Muscle of leg (tissue), 11 donors: Measurements from ENCODE around the gene TSPEAR. TPM values are rescaled to one million over a fixed set of nuclear protein-coding genes. Genes with fewer than 3 reads are reported as not detected.

Source experiments
- DNase-seq: peaks from one replicate; pipeline ENCODE4 v3.0.0; 2013
- H3K27ac ChIP-seq: one replicate; pipeline ENCODE4 v1.5.1; 2013; ENCODE audit warnings: mild to moderate bottlenecking, low read length, control low read depth
- H3K27me3 ChIP-seq: one replicate; pipeline ENCODE4 v1.6.1; 2013; ENCODE audit warnings: low read length; ENCODE audit not compliant: control insufficient read depth, insufficient read depth
- H3K36me3 ChIP-seq: one replicate; pipeline ENCODE4 v1.6.1; 2013; ENCODE audit warnings: low read length; ENCODE audit not compliant: control insufficient read depth, insufficient read depth
- H3K4me1 ChIP-seq: one replicate; pipeline ENCODE4 v1.6.1; 2013; ENCODE audit warnings: low read length; ENCODE audit not compliant: control insufficient read depth, insufficient read depth
- H3K4me3 ChIP-seq: one replicate; pipeline ENCODE4 v1.5.1; 2013; ENCODE audit warnings: low read length, control low read depth
- H3K9me3 ChIP-seq: replicated peaks from 2 replicates; pipeline ENCODE4 v1.6.1; 2013; ENCODE audit warnings: low read depth, low read length; ENCODE audit not compliant: control insufficient read depth
- WGBS: methylation state at CpG from one replicate; pipeline ENCODE4 v1.1.5; 2013; ENCODE audit warnings: missing lambda C conversion rate; ENCODE audit not compliant: insufficient coverage; 5-methylcytosine and 5-hydroxymethylcytosine counted together
- polyA plus RNA-seq, 8 donors: library from polyadenylated mRNA; unstranded; fragments of 120-200 nt; gene quantifications; one replicate each; pipeline versions ENCODE4 v1.2.1 to v1.2.3, GENCODE V29; 2013; ENCODE audit warnings: inconsistent platforms in 1 of 8, low replicate concordance in 1 of 8; ENCODE audit not compliant: insufficient read length in 8 of 8, insufficient read depth in 1 of 8
- total RNA-seq: library from RNA; stranded (reverse); fragments of 120-200 nt; gene quantifications from one replicate; pipeline ENCODE4 v1.2.4, GENCODE V29; 2013

The TSPEAR gene
- total and polyA plus RNA-seq, 9 donors, result 0.04 to 1.5 (median 0.10) TPM; not detected in 2

- H3K4me3 ChIP-seq, result no peak overlapping the region
- no peaks in the 10 kb centered on the region for H3K36me3 ChIP-seq
- DNase-seq, result no peak
- H3K9me3 ChIP-seq, result peaks cover 1% of the 10 kb centered on the region
- WGBS, result 92% methylated on average over 6 of the region's 17 CpGs
- peaks cover 10% of the 10 kb centered on the region for H3K4me1 ChIP-seq
- peaks cover 2% of the 10 kb centered on the region for H3K27me3 ChIP-seq
- H3K27ac ChIP-seq, result no peak overlapping the region
Measured at GRCh38 chr21:44529011-44529421, 182.4 kb downstream of the TSPEAR start.

- Histone ChIP-seq H3K9me3 (peaks cover 4% of the 10 kb centered on the region), H3K27ac (no peak overlapping the region), H3K4me3 (no peak overlapping the region), H3K4me1 (peaks cover 10% of the 10 kb centered on the region), H3K36me3 (no peaks in the 10 kb centered on the region), H3K27me3 (peaks cover 2% of the 10 kb centered on the region)
- WGBS, result 87% methylated on average over 7 of the region's 10 CpGs
- DNase-seq, result no peak
Measured at GRCh38 chr21:44528634-44528995, 182.8 kb downstream of the TSPEAR start.

- Histone ChIP-seq H3K4me3 (no peak overlapping the region), H3K4me1 (peaks cover 10% of the 10 kb centered on the region), H3K36me3 (no peaks in the 10 kb centered on the region), H3K27me3 (peaks cover 2% of the 10 kb centered on the region), H3K9me3 (peaks cover 4% of the 10 kb centered on the region), H3K27ac (no peak overlapping the region)
- no peak for DNase-seq
- WGBS, result 86% methylated on average over 18 of the region's 18 CpGs
Measured at GRCh38 chr21:44527983-44528633, 183.3 kb downstream of the TSPEAR start.

- peaks cover 2% of the 10 kb centered on the region for H3K27me3 ChIP-seq
- WGBS, result 84% methylated on average over 31 of the region's 37 CpGs
- no peak overlapping the region for H3K27ac ChIP-seq
- H3K4me1 ChIP-seq, result peaks cover 10% of the 10 kb centered on the region
- H3K36me3 ChIP-seq, result no peaks in the 10 kb centered on the region
- peaks cover 4% of the 10 kb centered on the region for H3K9me3 ChIP-seq
- DNase-seq, result no peak
- no peak overlapping the region for H3K4me3 ChIP-seq
Measured at GRCh38 chr21:44527156-44527982, 184.0 kb downstream of the TSPEAR start.

- Histone ChIP-seq H3K27me3 (peaks cover 2% of the 10 kb centered on the region), H3K4me3 (no peak overlapping the region), H3K36me3 (no peaks in the 10 kb centered on the region), H3K27ac (no peak overlapping the region), H3K4me1 (peaks cover 3% of the 10 kb centered on the region), H3K9me3 (peaks cover 4% of the 10 kb centered on the region)
- DNase-seq, result no peak
- 77% methylated on average over 6 of the region's 12 CpGs for WGBS
Measured at GRCh38 chr21:44526096-44526997, 185.0 kb downstream of the TSPEAR start.

GRCh38 chr21:44525391-44526095 is 185.8 kb downstream of the TSPEAR start:
- Histone ChIP-seq H3K4me3 (no peak overlapping the region), H3K9me3 (peaks cover 4% of the 10 kb centered on the region), H3K27me3 (no peaks in the 10 kb centered on the region), H3K4me1 (peaks cover 3% of the 10 kb centered on the region), H3K36me3 (no peaks in the 10 kb centered on the region), H3K27ac (no peak overlapping the region)
- DNase-seq, result no peak
- WGBS, result 82% methylated on average over 16 of the region's 20 CpGs

- Histone ChIP-seq H3K27me3 (peaks cover 3% of the 10 kb centered on the region), H3K4me3 (no peak overlapping the region), H3K27ac (no peak overlapping the region), H3K9me3 (peaks cover 4% of the 10 kb centered on the region), H3K4me1 (peaks cover 3% of the 10 kb centered on the region), H3K36me3 (no peaks in the 10 kb centered on the region)
- 70% methylated on average over 2 of the region's 2 CpGs for WGBS
- DNase-seq, result no peak
Measured at GRCh38 chr21:44524414-44525371, 186.7 kb downstream of the TSPEAR start.

- DNase-seq, result no peak
- Histone ChIP-seq H3K4me3 (no peak overlapping the region), H3K4me1 (peaks cover 3% of the 10 kb centered on the region), H3K27me3 (peaks cover 3% of the 10 kb centered on the region), H3K36me3 (no peaks in the 10 kb centered on the region), H3K9me3 (peaks cover 4% of the 10 kb centered on the region), H3K27ac (no peak overlapping the region)
- WGBS, result 86% methylated on average over 1 of the region's 1 CpG
Measured at GRCh38 chr21:44523567-44524413, 187.6 kb downstream of the TSPEAR start.
